ENCODE results near the gene DCLK1.
A peak's percentile ranks its signal among the peaks of the same experiment; 100 is the strongest.

Gene DCLK1

GRCh38 chr13:35856084-35856483, 275.1 kb downstream of the DCLK1 start:
- no peak for DNase-seq

GRCh38 chr13:35855531-35856019, 275.6 kb downstream of the DCLK1 start:
- DNase-seq, result no peak

GRCh38 chr13:35854286-35854685, 276.9 kb downstream of the DCLK1 start:
- no peak for DNase-seq

GRCh38 chr13:35851881-35852280, 279.3 kb downstream of the DCLK1 start:
- DNase-seq, result no peak

GRCh38 chr13:35851356-35851755, 279.8 kb downstream of the DCLK1 start:
- no peak for DNase-seq

- DNase-seq, result no peak
Observed at GRCh38 chr13:35850569-35850968, 280.6 kb downstream of the DCLK1 start.

GRCh38 chr13:35849256-35849644, 281.9 kb downstream of the DCLK1 start:
- DNase-seq, result no peak

GRCh38 chr13:35848336-35849255, 282.6 kb downstream of the DCLK1 start:
- no peak for DNase-seq

GRCh38 chr13:35843272-35843671, 287.9 kb downstream of the DCLK1 start:
- DNase-seq, result no peak

GRCh38 chr13:35841060-35841521, 290.1 kb downstream of the DCLK1 start:
- DNase-seq, result peak in 1 of 2 experiments; percentile 5

- DNase-seq, result no peak
Observed at GRCh38 chr13:35839806-35840205, 291.4 kb downstream of the DCLK1 start.

- no peak for DNase-seq
Observed at GRCh38 chr13:35838356-35838755, 292.8 kb downstream of the DCLK1 start.

GRCh38 chr13:35836446-35836845, 294.7 kb downstream of the DCLK1 start:
- no peak for DNase-seq

- DNase-seq, result no peak
Observed at GRCh38 chr13:35835989-35836388, 295.2 kb downstream of the DCLK1 start.

- no peak for DNase-seq
Observed at GRCh38 chr13:35833608-35834275, 297.4 kb downstream of the DCLK1 start.

- no peak for DNase-seq
Observed at GRCh38 chr13:35833031-35833430, 298.2 kb downstream of the DCLK1 start.

- no peak for DNase-seq
Observed at GRCh38 chr13:35832551-35832950, 298.6 kb downstream of the DCLK1 start.

GRCh38 chr13:35830850-35831450, 300.2 kb downstream of the DCLK1 start:
- peak in 1 of 2 experiments; percentile 23 for DNase-seq

- no peak for DNase-seq
Observed at GRCh38 chr13:35826626-35827254, 304.4 kb downstream of the DCLK1 start.

GRCh38 chr13:35824825-35825224, 306.4 kb downstream of the DCLK1 start:
- no peak for DNase-seq

- no peak for DNase-seq
Observed at GRCh38 chr13:35824395-35824794, 306.8 kb downstream of the DCLK1 start.

GRCh38 chr13:35822666-35823065, 308.5 kb downstream of the DCLK1 start:
- DNase-seq, result no peak

GRCh38 chr13:35818633-35819067, 312.5 kb downstream of the DCLK1 start:
- peak in 1 of 2 experiments; percentile 86 for DNase-seq
